SK-N-SH treated with all-trans-retinoic acid at 6 μM for 48 hours (cell line): ENCODE results near the gene CYP46A1.

Experiments
- ATAC-seq: fragments of 200-7000 bp; cut with Tn5 transposase; 3 replicates; pipeline ENCODE4 v1.9.1; 2020; ENCODE audit warnings: mild to moderate bottlenecking, moderate library complexity
- BACH2 ChIP-seq: fragments of 250-450 bp; sonication (Bioruptor Pico); IDR thresholded peaks from 2 replicates; pipeline ENCODE4 v1.9.0; 2021; ENCODE audit warnings: mild to moderate bottlenecking, borderline replicate concordance
- ESRRG ChIP-seq: fragments of 250-450 bp; sonication (Bioruptor Pico); IDR thresholded peaks from 2 replicates; pipeline ENCODE4 v1.6.1; 2021; ENCODE audit warnings: mild to moderate bottlenecking
- GLIS3 ChIP-seq: fragments of 250-450 bp; sonication (Bioruptor Pico); IDR thresholded peaks from 2 replicates; pipeline ENCODE4 v1.5.0; 2020; ENCODE audit warnings: mild to moderate bottlenecking, moderate library complexity
- ISL1 ChIP-seq: fragments of 250-450 bp; sonication (Bioruptor Pico); IDR thresholded peaks from 2 replicates; pipeline ENCODE4 v2.1.2; 2022; ENCODE audit warnings: mild to moderate bottlenecking, moderate library complexity
- OSR1 ChIP-seq: fragments of 250-450 bp; sonication (Bioruptor Pico); IDR thresholded peaks from 2 replicates; pipeline ENCODE4 v1.8.0; 2022; ENCODE audit warnings: moderate library complexity, mild to moderate bottlenecking, inconsistent platforms
- PPARA ChIP-seq: fragments of 250-450 bp; sonication (Bioruptor Pico); IDR thresholded peaks from 2 replicates; pipeline ENCODE4 v1.5.0; 2020; ENCODE audit warnings: mild to moderate bottlenecking, borderline replicate concordance
- RARB ChIP-seq: fragments of 250-450 bp; sonication (Bioruptor Pico); IDR thresholded peaks from 2 replicates; pipeline ENCODE4 v1.8.0; 2021; ENCODE audit warnings: mild to moderate bottlenecking, moderate library complexity
- SNAI2 ChIP-seq: fragments of 250-450 bp; sonication (Bioruptor Pico); IDR thresholded peaks from 2 replicates; pipeline ENCODE4 v1.5.0; 2020; ENCODE audit warnings: mild to moderate bottlenecking, moderate library complexity
- TCF4 ChIP-seq: fragments of 250-450 bp; sonication (Bioruptor Pico); IDR thresholded peaks from 2 replicates; pipeline ENCODE4 v1.8.0; 2021; ENCODE audit warnings: mild to moderate bottlenecking, moderate library complexity, borderline replicate concordance
- TOX ChIP-seq: fragments of 250-450 bp; sonication (Bioruptor Pico); IDR thresholded peaks from 2 replicates; pipeline ENCODE4 v1.8.0; 2021; ENCODE audit warnings: mild to moderate bottlenecking, moderate library complexity, borderline replicate concordance
- ZC3H10 ChIP-seq: fragments of 250-450 bp; sonication (Bioruptor Pico); IDR thresholded peaks from 2 replicates; pipeline ENCODE4 v1.5.1; 2021; ENCODE audit warnings: mild to moderate bottlenecking, moderate library complexity
- ZNF565 ChIP-seq: fragments of 450-650 bp; formaldehyde crosslinking; conservative IDR thresholded peaks from 2 replicates; pipeline ENCODE4 v1.5.0; 2020; ENCODE audit warnings: low read depth, mild to moderate bottlenecking, moderate library complexity
- ZNF70 ChIP-seq: fragments of 450-650 bp; formaldehyde crosslinking; IDR thresholded peaks from 2 replicates; pipeline ENCODE4 v1.5.0; 2020; ENCODE audit warnings: mild to moderate bottlenecking, moderate library complexity
- TF ChIP-seq, protein P1 (sequence below): fragments of 250-450 bp; sonication (Bioruptor Pico); IDR thresholded peaks from 2 replicates; pipeline ENCODE4 v1.8.0; 2021; ENCODE audit warnings: low read depth, mild to moderate bottlenecking, moderate library complexity, borderline replicate concordance
- TF ChIP-seq, protein P2 (sequence below): fragments of 250-450 bp; sonication (Bioruptor Pico); IDR thresholded peaks from 2 replicates; pipeline ENCODE4 v1.5.1; 2021; ENCODE audit warnings: mild to moderate bottlenecking, moderate library complexity
- TF ChIP-seq, protein P3 (sequence below): fragments of 250-450 bp; sonication (Bioruptor Pico); IDR thresholded peaks from 2 replicates; pipeline ENCODE4 v1.5.1; 2020; ENCODE audit warnings: low read depth, mild to moderate bottlenecking, moderate library complexity
- TF ChIP-seq, protein P4 (sequence below): fragments of 250-450 bp; sonication (Bioruptor Pico); IDR thresholded peaks from 2 replicates; pipeline ENCODE4 v1.5.0; 2020; ENCODE audit warnings: mild to moderate bottlenecking, moderate library complexity
- TF ChIP-seq, protein P5 (sequence below): fragments of 250-450 bp; sonication (Bioruptor Pico); IDR thresholded peaks from 2 replicates; pipeline ENCODE4 v1.8.0; 2020; ENCODE audit warnings: mild to moderate bottlenecking, moderate library complexity, borderline replicate concordance

CYP46A1 gene

DNA sequence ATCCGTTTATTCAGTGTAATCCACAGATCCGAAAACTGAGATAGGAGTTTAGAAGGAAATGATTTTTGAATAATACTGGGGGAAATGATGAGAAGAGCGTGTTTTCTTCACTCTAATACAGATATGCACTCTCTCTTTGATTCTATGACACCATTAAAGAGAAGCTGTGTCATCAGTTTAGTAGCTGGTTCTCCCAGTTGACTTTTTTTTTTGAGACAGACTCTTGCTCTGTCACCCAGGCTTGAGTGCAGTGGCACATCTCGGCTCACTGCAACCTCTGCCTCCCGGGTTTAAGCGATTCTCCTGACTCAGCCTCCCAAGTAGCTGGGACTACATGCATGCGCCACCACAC, 60.8 kb downstream of the CYP46A1 start:
- ATAC-seq: no peak
- TF ChIP-seq ZNF70 (CRISPR knock-in tag): no peak
- TF ChIP-seq, protein P1, sequence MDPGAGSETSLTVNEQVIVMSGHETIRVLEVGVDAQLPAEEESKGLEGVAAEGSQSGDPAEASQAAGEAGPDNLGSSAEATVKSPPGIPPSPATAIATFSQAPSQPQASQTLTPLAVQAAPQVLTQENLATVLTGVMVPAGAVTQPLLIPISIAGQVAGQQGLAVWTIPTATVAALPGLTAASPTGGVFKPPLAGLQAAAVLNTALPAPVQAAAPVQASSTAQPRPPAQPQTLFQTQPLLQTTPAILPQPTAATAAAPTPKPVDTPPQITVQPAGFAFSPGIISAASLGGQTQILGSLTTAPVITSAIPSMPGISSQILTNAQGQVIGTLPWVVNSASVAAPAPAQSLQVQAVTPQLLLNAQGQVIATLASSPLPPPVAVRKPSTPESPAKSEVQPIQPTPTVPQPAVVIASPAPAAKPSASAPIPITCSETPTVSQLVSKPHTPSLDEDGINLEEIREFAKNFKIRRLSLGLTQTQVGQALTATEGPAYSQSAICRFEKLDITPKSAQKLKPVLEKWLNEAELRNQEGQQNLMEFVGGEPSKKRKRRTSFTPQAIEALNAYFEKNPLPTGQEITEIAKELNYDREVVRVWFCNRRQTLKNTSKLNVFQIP (CRISPR knock-in tag): no peak
- no peak for TF ChIP-seq OSR1
- TF ChIP-seq, protein P2, sequence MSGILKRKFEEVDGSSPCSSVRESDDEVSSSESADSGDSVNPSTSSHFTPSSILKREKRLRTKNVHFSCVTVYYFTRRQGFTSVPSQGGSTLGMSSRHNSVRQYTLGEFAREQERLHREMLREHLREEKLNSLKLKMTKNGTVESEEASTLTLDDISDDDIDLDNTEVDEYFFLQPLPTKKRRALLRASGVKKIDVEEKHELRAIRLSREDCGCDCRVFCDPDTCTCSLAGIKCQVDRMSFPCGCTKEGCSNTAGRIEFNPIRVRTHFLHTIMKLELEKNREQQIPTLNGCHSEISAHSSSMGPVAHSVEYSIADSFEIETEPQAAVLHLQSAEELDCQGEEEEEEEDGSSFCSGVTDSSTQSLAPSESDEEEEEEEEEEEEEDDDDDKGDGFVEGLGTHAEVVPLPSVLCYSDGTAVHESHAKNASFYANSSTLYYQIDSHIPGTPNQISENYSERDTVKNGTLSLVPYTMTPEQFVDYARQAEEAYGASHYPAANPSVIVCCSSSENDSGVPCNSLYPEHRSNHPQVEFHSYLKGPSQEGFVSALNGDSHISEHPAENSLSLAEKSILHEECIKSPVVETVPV (CRISPR knock-in tag): no peak
- no peak for TF ChIP-seq GLIS3
- no peak for TF ChIP-seq ZNF565 (CRISPR knock-in tag)
- TF ChIP-seq, protein P3, sequence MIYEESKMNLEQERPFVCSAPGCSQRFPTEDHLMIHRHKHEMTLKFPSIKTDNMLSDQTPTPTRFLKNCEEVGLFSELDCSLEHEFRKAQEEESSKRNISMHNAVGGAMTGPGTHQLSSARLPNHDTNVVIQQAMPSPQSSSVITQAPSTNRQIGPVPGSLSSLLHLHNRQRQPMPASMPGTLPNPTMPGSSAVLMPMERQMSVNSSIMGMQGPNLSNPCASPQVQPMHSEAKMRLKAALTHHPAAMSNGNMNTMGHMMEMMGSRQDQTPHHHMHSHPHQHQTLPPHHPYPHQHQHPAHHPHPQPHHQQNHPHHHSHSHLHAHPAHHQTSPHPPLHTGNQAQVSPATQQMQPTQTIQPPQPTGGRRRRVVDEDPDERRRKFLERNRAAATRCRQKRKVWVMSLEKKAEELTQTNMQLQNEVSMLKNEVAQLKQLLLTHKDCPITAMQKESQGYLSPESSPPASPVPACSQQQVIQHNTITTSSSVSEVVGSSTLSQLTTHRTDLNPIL (CRISPR knock-in tag): no peak
- no peak for TF ChIP-seq PPARA (CRISPR knock-in tag)
- TF ChIP-seq ZC3H10: no peak
- TF ChIP-seq RARB (CRISPR knock-in tag): no peak
- TF ChIP-seq, all 23 proteins: peak for 0

DNA sequence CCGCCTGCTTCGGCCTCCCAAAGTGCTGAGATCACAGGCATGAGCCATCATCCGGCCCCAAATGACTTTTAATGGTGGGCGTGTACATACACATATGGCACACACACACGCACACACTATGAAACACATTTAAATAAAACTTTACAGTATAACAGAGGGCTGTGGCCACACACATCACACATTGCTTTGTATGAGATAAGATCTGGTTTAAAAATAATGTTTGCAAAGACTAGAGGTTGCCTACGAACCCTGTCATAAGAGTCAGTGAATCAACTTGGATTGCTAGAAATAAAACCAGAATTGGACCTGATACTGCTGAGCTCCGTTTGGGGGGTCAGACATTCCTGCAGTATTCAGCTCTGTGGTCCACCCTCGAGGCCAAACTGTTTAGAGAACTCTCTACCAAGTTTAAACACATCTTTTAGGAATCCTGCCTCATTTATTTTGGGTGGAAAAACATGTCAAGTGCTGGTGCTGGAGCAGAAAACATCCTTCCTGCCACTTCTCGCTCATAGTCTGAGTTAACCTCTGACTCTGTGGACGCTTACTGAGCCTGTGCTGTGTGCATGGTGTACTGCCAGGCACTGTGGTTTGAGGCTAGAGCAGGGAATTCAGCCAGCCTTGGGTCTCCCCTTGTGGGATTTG, 61.3 kb downstream of the CYP46A1 start:
- ATAC-seq: no peak
- no peak for TF ChIP-seq ZNF70 (CRISPR knock-in tag)
- TF ChIP-seq, protein P4, sequence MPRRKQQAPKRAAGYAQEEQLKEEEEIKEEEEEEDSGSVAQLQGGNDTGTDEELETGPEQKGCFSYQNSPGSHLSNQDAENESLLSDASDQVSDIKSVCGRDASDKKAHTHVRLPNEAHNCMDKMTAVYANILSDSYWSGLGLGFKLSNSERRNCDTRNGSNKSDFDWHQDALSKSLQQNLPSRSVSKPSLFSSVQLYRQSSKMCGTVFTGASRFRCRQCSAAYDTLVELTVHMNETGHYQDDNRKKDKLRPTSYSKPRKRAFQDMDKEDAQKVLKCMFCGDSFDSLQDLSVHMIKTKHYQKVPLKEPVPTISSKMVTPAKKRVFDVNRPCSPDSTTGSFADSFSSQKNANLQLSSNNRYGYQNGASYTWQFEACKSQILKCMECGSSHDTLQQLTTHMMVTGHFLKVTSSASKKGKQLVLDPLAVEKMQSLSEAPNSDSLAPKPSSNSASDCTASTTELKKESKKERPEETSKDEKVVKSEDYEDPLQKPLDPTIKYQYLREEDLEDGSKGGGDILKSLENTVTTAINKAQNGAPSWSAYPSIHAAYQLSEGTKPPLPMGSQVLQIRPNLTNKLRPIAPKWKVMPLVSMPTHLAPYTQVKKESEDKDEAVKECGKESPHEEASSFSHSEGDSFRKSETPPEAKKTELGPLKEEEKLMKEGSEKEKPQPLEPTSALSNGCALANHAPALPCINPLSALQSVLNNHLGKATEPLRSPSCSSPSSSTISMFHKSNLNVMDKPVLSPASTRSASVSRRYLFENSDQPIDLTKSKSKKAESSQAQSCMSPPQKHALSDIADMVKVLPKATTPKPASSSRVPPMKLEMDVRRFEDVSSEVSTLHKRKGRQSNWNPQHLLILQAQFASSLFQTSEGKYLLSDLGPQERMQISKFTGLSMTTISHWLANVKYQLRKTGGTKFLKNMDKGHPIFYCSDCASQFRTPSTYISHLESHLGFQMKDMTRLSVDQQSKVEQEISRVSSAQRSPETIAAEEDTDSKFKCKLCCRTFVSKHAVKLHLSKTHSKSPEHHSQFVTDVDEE: no peak

DNA sequence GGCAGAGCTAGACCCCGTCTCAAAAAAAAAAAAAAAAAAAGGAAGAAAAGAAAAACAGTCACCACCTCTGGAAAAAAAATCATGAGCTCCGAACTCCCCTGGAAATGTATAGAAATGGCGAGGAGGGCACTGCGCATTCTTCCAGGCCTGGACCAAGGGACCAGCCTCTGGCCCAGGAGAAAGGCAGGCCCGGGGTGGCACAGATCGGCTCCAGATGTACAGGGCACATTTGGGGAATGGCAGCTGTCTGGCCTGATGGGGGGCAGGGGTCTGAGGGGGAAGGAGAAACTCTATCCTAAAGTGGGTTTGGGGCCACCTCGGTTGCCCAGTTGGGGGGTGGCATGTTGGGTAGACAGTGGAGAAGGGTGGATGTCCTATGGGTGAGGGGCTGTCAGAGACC, 63.1 kb downstream of the CYP46A1 start:
- TF ChIP-seq, protein P5, sequence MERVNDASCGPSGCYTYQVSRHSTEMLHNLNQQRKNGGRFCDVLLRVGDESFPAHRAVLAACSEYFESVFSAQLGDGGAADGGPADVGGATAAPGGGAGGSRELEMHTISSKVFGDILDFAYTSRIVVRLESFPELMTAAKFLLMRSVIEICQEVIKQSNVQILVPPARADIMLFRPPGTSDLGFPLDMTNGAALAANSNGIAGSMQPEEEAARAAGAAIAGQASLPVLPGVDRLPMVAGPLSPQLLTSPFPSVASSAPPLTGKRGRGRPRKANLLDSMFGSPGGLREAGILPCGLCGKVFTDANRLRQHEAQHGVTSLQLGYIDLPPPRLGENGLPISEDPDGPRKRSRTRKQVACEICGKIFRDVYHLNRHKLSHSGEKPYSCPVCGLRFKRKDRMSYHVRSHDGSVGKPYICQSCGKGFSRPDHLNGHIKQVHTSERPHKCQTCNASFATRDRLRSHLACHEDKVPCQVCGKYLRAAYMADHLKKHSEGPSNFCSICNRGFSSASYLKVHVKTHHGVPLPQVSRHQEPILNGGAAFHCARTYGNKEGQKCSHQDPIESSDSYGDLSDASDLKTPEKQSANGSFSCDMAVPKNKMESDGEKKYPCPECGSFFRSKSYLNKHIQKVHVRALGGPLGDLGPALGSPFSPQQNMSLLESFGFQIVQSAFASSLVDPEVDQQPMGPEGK: no peak
- no peak for TF ChIP-seq ZNF565 (CRISPR knock-in tag)
- no peak for TF ChIP-seq ISL1 (CRISPR knock-in tag)
- TF ChIP-seq BACH2 (CRISPR knock-in tag): no peak
- TF ChIP-seq TCF4: no peak
- TF ChIP-seq TOX (CRISPR knock-in tag): no peak
- TF ChIP-seq, protein P3 (CRISPR knock-in tag): no peak
- no peak for TF ChIP-seq PPARA (CRISPR knock-in tag)
- TF ChIP-seq OSR1: no peak
- no peak for TF ChIP-seq ZC3H10
- no peak for TF ChIP-seq RARB (CRISPR knock-in tag)
- no peak for TF ChIP-seq ZNF70 (CRISPR knock-in tag)
- TF ChIP-seq SNAI2 (CRISPR knock-in tag): no peak
- TF ChIP-seq ESRRG (CRISPR knock-in tag): no peak
- ATAC-seq: no peak
